ENCODE measurements around the gene TECTA. TPM values are rescaled to one million over a fixed set of nuclear protein-coding genes. Genes with fewer than 3 reads are reported as not detected.
"Not testable (repeated sequence)": the region's sequence is repeated elsewhere in the genome, so short reads cannot be mapped to it uniquely, and the experiment has no call there.

The TECTA gene
- polyA plus RNA-seq, 1 donor from 2014 or later, result 3.3 TPM

- Histone ChIP-seq H3K4me2 (ENCODE audit: low read length) (no peak overlapping the region), H2AFZ (ENCODE audit: low read depth, low read length) (no peak overlapping the region), H4K20me1 (ENCODE audit: insufficient read depth) (no peaks in the 10 kb centered on the region), H3K79me2 (replicated peaks; ENCODE audit: insufficient read depth, low read length) (no peaks in the 10 kb centered on the region), H3K9me3 (ENCODE audit: low read length) (no peaks in the 10 kb centered on the region), H3K27ac (ENCODE audit: low read length) (no peak overlapping the region), H3K27me3 (ENCODE audit: insufficient read depth, low read depth, low read length) (no peaks in the 10 kb centered on the region), H3K9me2 (ENCODE audit: insufficient read depth, low read length) (no peaks in the 10 kb centered on the region), H3F3A (ENCODE audit: insufficient read depth, low read length, poor library complexity, severe bottlenecking) (no peaks in the 10 kb centered on the region), H3K9ac (ENCODE audit: low read length) (no peak overlapping the region), H3K36me3 (ENCODE audit: insufficient read depth, low read length) (no peaks in the 10 kb centered on the region), H3K4me3 (ENCODE audit: low read length) (no peak overlapping the region)
- TF ChIP-seq MXI1 (conservative IDR thresholded peaks at IDR 0.05; ENCODE audit: poor library complexity, severe bottlenecking) (no peak), SMC3 (conservative IDR thresholded peaks at IDR 0.05; ENCODE audit: poor library complexity) (no peak), TAF1 (IDR thresholded peaks at IDR 0.05; ENCODE audit: low read depth) (no peak), RAD21 (conservative IDR thresholded peaks at IDR 0.05) (no peak), EZH2 (IDR thresholded peaks at IDR 0.05; ENCODE audit: borderline replicate concordance, insufficient read depth, low read length, poor library complexity, severe bottlenecking) (no peak)
Observed at GRCh38 chr11:121235057-121235456, 134.0 kb downstream of the TECTA start.

GRCh38 chr11:121236115-121237001 is 135.3 kb downstream of the TECTA start:
- no peak overlapping the region for H3K4me3 ChIP-seq (ENCODE audit: low read length)
- no peak overlapping the region for H3K27ac ChIP-seq (ENCODE audit: low read length)
- H3F3A ChIP-seq (ENCODE audit: insufficient read depth, low read length, poor library complexity, severe bottlenecking), result no peaks in the 10 kb centered on the region
- no peaks in the 10 kb centered on the region for H3K36me3 ChIP-seq (ENCODE audit: insufficient read depth, low read length)
- no peak overlapping the region for H3K9ac ChIP-seq (ENCODE audit: low read length)
- no peaks in the 10 kb centered on the region for H4K20me1 ChIP-seq (ENCODE audit: insufficient read depth)
- no peaks in the 10 kb centered on the region for H3K27me3 ChIP-seq (ENCODE audit: insufficient read depth, low read depth, low read length)
- TF ChIP-seq REST (IDR thresholded peaks at IDR 0.05; ENCODE audit: borderline replicate concordance) (no peak), EP300 (conservative IDR thresholded peaks at IDR 0.05; ENCODE audit: poor library complexity, severe bottlenecking) (no peak), POLR2AphosphoS5 (IDR thresholded peaks at IDR 0.05) (no peak), SMC3 (conservative IDR thresholded peaks at IDR 0.05; ENCODE audit: poor library complexity) (no peak), EZH2 (IDR thresholded peaks at IDR 0.05; ENCODE audit: borderline replicate concordance, insufficient read depth, low read length, poor library complexity, severe bottlenecking) (no peak), MXI1 (conservative IDR thresholded peaks at IDR 0.05; ENCODE audit: poor library complexity, severe bottlenecking) (no peak), RAD21 (conservative IDR thresholded peaks at IDR 0.05) (no peak), TAF1 (IDR thresholded peaks at IDR 0.05; ENCODE audit: low read depth) (no peak)
- no peaks in the 10 kb centered on the region for H3K9me3 ChIP-seq (ENCODE audit: low read length)
- H3K79me2 ChIP-seq (replicated peaks; ENCODE audit: insufficient read depth, low read length), result no peaks in the 10 kb centered on the region
- H3K9me2 ChIP-seq (ENCODE audit: insufficient read depth, low read length), result no peaks in the 10 kb centered on the region
- H3K4me2 ChIP-seq (ENCODE audit: low read length), result no peak overlapping the region
- no peak overlapping the region for H2AFZ ChIP-seq (ENCODE audit: low read depth, low read length)

- not testable (repeated sequence) for H3K36me3 ChIP-seq (ENCODE audit: insufficient read depth, low read length); H3K9me2 ChIP-seq (ENCODE audit: insufficient read depth, low read length)
Observed at GRCh38 chr11:121237247-121237646, 136.2 kb downstream of the TECTA start.

More at GRCh38 chr11:121237247-121237646, 136.2 kb downstream of the TECTA start:
- H4K20me1 ChIP-seq (ENCODE audit: insufficient read depth); H3K27me3 ChIP-seq (ENCODE audit: insufficient read depth, low read depth, low read length); H3K9me3 ChIP-seq (ENCODE audit: low read length); H3K4me2 ChIP-seq (ENCODE audit: low read length); H3K4me3 ChIP-seq (ENCODE audit: low read length); H3K79me2 ChIP-seq (replicated peaks; ENCODE audit: insufficient read depth, low read length); H3K27ac ChIP-seq (ENCODE audit: low read length); H2AFZ ChIP-seq (ENCODE audit: low read depth, low read length); H3F3A ChIP-seq (ENCODE audit: insufficient read depth, low read length, poor library complexity, severe bottlenecking); H3K9ac ChIP-seq (ENCODE audit: low read length): not testable (repeated sequence)
